ENCODE results near the gene EPN1. TPM values are rescaled to one million over a fixed set of nuclear protein-coding genes. Genes with fewer than 3 reads are reported as not detected.

EPN1 gene
- total RNA-seq, 1 donor from 2014 or later: 151 TPM

- no peak for DNase-seq (ENCODE audit: low read depth)
- no peak overlapping the region for H3K4me3 ChIP-seq (ENCODE audit: low read depth, low read length)
- TF ChIP-seq, protein P1, sequence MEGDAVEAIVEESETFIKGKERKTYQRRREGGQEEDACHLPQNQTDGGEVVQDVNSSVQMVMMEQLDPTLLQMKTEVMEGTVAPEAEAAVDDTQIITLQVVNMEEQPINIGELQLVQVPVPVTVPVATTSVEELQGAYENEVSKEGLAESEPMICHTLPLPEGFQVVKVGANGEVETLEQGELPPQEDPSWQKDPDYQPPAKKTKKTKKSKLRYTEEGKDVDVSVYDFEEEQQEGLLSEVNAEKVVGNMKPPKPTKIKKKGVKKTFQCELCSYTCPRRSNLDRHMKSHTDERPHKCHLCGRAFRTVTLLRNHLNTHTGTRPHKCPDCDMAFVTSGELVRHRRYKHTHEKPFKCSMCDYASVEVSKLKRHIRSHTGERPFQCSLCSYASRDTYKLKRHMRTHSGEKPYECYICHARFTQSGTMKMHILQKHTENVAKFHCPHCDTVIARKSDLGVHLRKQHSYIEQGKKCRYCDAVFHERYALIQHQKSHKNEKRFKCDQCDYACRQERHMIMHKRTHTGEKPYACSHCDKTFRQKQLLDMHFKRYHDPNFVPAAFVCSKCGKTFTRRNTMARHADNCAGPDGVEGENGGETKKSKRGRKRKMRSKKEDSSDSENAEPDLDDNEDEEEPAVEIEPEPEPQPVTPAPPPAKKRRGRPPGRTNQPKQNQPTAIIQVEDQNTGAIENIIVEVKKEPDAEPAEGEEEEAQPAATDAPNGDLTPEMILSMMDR (conservative IDR thresholded peaks at IDR 0.05; ENCODE audit: low read depth, low read length): no peak
Observed at GRCh38 chr19:55636723-55637122, 38.3 kb upstream of the EPN1 start.

GRCh38 chr19:55637534-55637933, 37.5 kb upstream of the EPN1 start:
- no peak overlapping the region for H3K4me3 ChIP-seq (ENCODE audit: low read depth, low read length)
- TF ChIP-seq, protein P1 (conservative IDR thresholded peaks at IDR 0.05; ENCODE audit: low read depth, low read length): no peak
- no peak for DNase-seq (ENCODE audit: low read depth)

- TF ChIP-seq, protein P1 (conservative IDR thresholded peaks at IDR 0.05; ENCODE audit: low read depth, low read length): peak; percentile 68
- no peak overlapping the region for H3K4me3 ChIP-seq (ENCODE audit: low read depth, low read length)
- DNase-seq (ENCODE audit: low read depth): no peak
Observed at GRCh38 chr19:55638864-55639359, 36.1 kb upstream of the EPN1 start.

- peak overlapping the region; percentile 85 for H3K4me3 ChIP-seq (ENCODE audit: low read depth, low read length)
- DNase-seq (ENCODE audit: low read depth): no peak
- TF ChIP-seq, protein P1 (conservative IDR thresholded peaks at IDR 0.05; ENCODE audit: low read depth, low read length): peak; percentile 50
Observed at GRCh38 chr19:55640043-55640576, 34.9 kb upstream of the EPN1 start.

DNA sequence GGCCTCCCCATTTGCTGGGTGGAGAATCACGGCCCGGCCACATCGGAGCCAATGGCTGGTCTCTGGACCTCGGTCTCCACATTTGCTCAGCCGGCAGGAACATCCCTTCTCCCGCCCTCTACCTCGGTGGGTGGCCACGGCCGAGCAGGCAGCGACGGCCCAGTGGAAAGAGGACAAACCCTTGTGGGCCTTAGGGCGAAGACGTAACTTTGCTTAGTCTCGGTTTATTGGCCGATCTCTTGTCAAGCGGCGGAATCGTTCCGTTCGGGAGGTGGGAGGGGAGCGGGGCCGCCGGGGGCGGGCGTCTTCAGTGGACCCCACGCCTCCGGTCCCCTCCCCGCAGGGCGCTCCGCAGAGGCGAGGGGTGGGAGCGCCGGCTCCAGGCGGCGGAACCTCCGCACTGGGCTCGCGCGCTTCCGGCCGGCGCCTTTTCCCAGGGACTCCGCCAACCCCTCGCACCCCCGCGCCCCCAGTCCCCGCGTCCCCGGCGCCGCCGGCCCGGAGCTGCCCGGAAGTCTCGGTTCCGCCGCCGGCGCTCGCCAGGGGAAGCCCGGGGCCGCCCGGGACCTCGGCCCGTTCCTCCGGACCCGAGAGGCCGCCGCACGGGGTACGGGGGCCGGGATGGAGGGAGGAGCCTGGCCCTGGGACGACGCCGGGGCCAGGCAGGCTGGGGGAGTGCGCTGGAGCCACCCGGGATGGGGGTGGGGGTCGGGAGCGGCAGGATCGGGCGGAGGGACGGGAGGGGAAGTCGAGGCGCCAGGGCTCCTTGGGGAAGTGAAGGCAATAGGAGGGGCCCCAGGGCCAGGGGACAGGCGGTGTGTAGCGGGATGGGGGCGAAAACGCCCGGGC, 34.2 kb upstream of the EPN1 start, which contains the start of gene ZNF580:
Gene ZNF580, plus strand, starts transcription at position 426 of the 849 bp plus-strand sequence. CDS start 1,507 bp downstream, outside the sequence.
- TF ChIP-seq, protein P1 (conservative IDR thresholded peaks at IDR 0.05; ENCODE audit: low read depth, low read length): no peak
- no peak for DNase-seq (ENCODE audit: low read depth)
- H3K4me3 ChIP-seq (ENCODE audit: low read depth, low read length): peak within 1 kb of the TSS; percentile 85

DNA sequence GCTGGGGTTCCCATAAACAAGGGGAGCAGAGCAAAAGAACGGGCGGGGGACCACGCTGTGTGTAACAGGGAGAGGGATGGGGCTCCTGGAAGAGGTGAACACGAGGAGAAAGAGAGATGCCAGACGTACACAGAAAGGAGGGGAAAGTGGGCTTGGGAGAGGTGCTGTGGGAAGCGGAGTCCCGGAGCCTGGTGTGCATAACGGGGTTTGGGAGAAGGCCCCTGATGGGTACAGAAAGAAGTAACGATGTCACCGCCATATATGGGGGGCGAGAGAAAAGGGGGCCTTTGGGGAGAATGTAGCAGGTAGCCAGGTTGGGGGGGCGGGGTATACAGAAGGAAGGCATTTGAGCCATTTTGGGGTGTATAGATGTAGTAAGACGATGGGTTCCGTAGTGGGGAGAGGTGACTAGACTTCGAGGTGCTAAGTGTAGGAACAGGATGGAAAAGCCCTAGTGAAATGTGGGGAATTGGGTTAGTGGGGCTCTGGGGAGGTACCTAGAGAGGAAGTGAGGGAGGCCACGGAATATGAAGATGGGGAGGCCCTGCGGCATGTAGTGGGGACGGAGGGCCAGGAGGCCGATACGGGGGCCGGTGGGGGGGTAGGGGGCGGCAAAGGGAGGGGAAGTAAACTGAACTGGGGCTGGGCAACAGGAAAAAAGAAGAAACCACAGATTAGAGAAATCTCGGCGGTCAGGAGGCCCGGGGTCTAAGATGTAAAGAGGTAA, 33.4 kb upstream of the EPN1 start:
- no peak for DNase-seq (ENCODE audit: low read depth)
- TF ChIP-seq, protein P1 (conservative IDR thresholded peaks at IDR 0.05; ENCODE audit: low read depth, low read length): no peak

More for the DNA sequence above, 33.4 kb upstream of the EPN1 start:
- H3K4me3 ChIP-seq (ENCODE audit: low read depth, low read length): peak overlapping the region; percentile 85

Measured in epithelial cell of proximal tubule (primary cell).